Measurements from ENCODE around the gene APOL2. TPM values are rescaled to one million over a fixed set of nuclear protein-coding genes. Genes with fewer than 3 reads are reported as not detected.
"Not testable (repeated sequence)": the region's sequence is repeated elsewhere in the genome, so short reads cannot be mapped to it uniquely, and the experiment has no call there.

APOL2 gene
- total RNA-seq, 1 donor from 2014 or later, result 44.4 TPM

DNA sequence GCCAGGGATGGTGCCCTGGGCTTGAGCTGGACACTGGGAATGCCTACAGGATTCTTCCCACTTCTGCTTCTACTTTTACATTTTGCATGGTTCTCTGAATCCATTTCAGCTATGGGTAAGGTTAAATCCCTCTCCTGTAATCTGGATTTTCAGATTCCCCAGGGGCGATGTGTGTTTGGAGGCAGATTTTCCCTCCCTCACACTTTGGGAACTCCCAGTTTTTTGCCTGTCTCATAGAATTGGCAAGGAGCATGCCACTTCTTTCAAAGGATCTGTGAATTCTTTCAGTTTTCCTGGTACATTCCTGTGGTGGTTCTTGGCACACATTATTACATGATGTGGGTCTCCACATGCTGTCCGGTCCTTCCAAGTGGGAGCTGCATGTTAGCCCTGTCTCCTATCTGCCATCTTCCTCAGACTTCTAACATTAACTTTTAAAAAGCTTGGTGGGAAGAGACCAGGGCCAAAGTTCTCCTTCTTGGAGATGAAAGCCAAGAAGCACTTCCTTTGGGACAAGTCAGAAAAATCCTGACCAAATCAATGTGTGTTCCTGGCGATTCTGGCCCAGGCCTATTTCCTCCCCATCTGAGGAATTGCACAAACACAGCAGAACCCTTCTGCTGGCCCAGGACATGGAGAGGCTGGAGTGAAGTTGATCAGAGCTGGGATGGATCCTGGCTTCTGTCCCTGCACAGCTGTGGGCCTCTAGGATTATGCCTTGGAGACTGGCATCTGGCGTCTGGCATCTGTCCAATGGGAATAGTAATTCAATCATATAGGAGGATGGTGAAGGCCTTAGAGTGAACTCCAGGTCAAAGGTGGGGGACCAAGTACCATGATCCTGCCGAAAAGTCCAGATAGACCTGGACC is 5.4 kb upstream of the APOL2 start:
- no peak for ATAC-seq
- DNase-seq (ENCODE audit: low spot score), result peak; percentile 44

DNA sequence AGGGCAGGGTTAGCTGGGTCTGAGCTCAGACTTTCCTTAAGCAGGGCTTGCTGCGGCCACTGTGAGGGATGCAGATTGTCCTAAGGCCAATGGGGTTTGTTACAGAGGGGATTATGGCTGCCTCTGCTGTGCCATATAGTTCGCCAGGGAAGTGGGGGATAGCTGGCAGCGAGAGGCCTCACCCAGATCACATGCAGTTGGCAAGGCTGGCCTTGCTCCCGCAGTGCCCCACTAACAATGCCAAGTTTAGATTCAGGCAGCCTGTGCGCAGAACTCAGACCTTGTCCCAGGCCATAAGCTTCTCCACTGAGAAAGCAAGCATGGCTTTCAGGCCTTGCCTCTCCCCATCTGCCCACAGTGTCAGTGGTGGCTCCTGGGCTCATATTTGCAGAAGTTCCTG is 4.7 kb upstream of the APOL2 start:
- ATAC-seq (no peak), DNase-seq (ENCODE audit: low spot score) (peak; percentile 41)

DNA sequence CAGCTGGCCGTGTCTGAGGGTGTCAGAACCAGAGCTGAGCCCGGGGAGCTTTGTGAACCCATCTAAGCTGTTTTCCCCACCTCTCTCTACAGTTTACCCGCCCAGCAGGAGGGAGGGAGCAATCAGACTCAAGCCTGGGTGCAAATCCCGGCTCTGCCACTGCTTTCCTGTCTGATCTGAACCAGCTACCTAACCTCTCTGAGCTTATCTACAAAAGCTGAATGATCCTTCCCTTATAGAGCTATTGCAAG is 252 bp downstream of the APOL2 start:
- ATAC-seq, result peak; percentile 19

DNA sequence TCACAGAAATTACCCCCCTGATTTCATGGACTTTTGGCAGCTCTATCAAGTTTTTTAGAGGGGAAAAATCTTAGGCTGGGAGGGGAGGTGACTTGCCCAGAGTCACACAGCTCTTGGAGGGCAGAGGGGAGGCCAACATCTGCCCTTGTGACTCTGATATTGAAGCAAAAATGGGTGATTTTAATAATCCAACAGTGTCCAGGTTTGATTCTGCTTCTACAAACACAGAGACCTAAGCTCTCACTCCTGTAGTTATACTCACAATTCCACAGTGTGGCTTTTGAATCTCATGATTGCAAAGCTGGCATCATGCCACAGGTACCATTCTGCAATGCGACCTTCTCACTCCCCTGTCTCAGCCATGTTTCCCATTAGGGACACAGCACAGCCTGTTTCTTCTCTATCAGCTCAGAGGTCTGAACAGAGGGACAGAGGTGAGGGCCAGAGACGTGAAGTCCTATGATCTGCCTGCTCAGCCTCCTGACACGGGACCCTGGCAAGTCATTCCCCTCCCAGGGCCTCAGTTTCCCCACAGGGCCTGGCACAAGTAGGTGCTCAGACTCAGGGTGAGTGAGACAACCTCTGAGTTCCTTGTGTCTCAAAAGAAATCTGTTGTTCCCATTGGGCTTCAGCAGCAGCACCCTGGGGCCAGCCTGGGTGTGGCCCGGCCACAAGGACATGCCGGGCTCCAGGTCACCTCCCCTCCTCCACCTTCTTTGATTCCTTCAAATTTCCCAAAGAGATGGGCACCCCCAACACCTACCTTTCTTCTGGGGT is 766 bp downstream of the APOL2 start:
- ATAC-seq (peak; percentile 49), DNase-seq (ENCODE audit: low spot score) (no peak)

More for the DNA sequence above, 252 bp downstream of the APOL2 start:
- DNase-seq (ENCODE audit: low spot score), result no peak

GRCh38 chr22:36237462-36238372 is 1.6 kb downstream of the APOL2 start:
- ATAC-seq (peak; percentile 72), DNase-seq (ENCODE audit: low spot score) (peak; percentile 76)

- DNase-seq (ENCODE audit: low spot score), result no peak
- ATAC-seq, result no peak
These were observed 2.7 kb downstream of the APOL2 start for GRCh38 chr22:36236388-36237319.

GRCh38 chr22:36235585-36235984 is 3.7 kb downstream of the APOL2 start:
- DNase-seq (ENCODE audit: low spot score), result no peak
- no peak for ATAC-seq

GRCh38 chr22:36234919-36235318 is 4.4 kb downstream of the APOL2 start:
- no peak for ATAC-seq
- DNase-seq (ENCODE audit: low spot score), result no peak

DNA sequence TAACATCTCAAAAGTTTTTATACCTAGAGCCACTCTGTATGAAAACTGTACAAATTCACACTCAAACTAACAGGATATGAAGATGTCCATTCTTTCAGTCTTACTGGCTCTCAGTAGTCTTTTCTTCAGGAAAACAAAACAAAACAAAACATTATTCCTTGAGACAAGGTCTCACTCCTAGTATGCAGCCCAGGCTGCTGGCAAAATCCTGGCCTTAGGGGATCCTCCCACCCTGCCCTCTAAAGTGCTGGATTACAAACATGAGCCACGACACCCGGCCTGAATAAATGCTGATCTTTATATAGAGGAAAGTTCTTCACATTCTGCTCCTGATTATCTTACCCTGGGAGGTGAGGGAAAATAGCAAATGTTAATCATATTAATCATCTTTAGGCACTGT is 5.1 kb downstream of the APOL2 start:
- no peak for DNase-seq (ENCODE audit: low spot score)
- ATAC-seq, result no peak

DNA sequence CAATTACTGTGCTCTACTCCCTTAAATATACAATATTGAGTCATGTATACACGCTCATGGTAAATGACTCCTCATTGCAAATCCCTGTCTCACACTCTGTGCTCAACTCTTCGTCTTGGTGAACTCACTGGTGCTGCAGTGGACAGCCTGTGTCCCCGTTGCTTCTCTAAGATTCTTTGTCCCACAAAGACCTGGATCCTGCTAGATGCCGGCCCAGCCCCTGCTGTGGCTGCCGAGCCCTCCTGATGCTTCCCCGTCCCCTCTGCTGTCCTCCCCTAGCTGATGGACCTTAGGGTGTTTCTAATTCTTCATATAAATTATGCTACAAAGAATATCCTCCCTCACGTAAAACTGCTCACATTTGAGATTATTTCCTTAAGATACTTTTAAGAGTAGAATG is 5.5 kb downstream of the APOL2 start:
- ATAC-seq (no peak), DNase-seq (ENCODE audit: low spot score) (no peak)

DNA sequence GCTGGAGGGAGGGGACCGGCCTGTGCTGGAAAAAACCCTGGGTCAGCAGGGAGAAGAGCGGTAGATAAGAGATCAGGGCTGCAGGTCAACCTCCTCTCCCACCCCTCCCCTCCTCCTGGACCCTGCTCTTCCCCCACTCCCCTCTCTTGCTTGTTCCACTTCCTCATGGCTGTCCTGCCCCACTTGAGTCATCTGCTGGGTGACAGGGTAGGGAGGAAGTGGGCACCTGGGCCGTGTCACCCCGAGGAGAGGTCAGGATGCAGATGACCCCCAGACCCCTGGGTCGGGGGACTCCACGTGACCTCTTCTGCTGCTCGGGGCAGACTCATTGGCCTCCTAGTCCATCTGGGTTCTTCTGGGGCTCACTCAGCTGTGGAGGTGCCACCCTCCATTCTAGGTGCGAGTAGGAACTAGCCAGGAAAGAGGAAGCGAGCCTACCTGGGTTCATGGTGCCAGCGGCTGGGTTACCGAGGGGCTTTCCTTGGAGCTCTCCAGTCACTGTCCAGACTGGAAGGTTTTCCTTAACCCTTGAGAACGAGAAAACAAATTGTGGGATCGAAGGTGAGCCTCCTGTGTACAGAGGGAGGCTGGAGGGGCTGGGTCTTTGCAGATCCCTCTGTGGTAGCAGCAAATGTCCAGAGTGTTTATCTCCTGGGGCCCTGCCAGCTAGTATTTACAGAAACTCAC is 6.5 kb downstream of the APOL2 start:
- ATAC-seq, result no peak
- DNase-seq (ENCODE audit: low spot score), result no peak

- DNase-seq (ENCODE audit: low spot score); ATAC-seq: not testable (repeated sequence)
These were observed 8.3 kb downstream of the APOL2 start for GRCh38 chr22:36231051-36231450.

DNA sequence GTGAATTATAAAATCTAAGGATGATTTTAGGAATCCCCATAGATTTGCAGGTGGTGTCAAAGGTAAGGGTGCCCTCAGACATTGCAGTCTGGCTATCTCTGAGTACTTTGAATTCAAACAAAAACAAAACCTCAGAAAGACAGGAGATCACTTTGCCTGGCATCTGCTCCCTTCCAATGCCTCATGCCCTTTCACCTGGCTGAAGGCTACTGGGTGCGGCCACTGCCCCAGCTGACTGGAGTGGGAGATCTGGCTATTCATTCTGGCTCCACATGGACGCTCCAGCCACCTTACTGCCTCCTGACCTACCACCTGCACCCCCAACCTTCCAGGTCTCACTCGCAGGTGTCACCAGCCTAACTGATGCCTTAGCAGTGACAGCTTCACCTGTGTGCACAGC is 9.7 kb downstream of the APOL2 start:
- ATAC-seq, result peak; percentile 70
- DNase-seq (ENCODE audit: low spot score), result not testable (repeated sequence)

DNA sequence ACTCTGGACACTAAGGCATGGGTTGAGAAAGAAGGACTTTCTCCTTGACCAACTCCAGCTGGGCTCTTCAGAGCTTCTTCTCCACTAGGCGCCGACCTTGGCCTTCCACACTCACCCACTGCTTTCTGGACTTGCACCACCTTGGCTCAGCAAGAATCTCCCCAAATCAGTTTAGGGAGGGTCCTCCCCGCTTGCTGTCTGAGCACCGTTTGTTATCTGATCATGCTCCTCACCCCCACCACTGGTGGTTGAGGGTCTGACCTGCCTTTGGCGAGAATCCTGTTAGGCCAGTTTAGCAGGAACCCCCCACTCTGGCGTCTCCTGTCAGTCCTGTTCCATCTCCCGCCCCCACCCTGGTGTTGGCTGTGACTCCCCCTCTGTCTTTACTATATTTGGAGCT is 10.4 kb downstream of the APOL2 start:
- DNase-seq (ENCODE audit: low spot score), result no peak
- ATAC-seq, result no peak

- not testable (repeated sequence) for ATAC-seq; DNase-seq (ENCODE audit: low spot score)
These were observed 11.0 kb downstream of the APOL2 start for GRCh38 chr22:36228369-36228768.

DNA sequence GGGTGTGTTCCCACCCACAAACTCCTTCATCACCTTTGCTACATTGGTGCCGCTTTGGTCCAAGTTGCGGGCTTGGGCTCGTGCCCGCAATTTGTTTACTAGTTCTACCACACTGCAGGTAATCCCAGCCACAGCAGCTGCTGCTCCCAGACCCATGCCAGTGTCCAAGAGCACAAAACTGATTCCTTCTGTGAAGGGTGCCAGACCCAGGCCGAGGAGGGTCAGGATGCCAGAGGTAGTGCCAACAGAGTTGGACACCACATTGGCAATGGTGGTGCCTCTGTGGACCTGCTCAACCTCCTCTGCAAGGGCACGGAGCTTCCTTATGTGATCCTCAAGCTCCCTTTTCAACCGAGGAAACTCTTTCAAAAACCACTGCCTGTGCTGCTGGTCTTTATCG is 11.5 kb downstream of the APOL2 start:
- DNase-seq (ENCODE audit: low spot score), result no peak
- peak; percentile 5 for ATAC-seq

DNA sequence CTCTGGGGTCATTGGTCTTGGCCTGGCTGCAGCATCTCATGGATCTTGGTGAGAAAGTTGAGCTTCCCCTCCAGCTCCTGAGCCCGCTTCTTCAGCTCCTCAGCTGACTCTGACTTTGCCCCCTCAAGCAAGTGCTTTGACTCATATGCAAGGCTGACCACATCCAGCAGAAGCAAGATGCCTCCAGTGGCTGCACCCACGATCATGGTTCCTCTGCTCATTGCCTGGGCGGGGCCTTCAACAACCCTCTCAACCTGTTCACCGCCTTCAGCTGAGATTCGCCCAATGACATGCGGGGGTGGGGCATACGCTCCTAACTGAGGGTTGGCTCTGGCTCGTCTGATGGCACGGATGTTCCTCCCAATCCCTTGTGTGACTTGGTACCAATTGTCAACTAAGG is 11.9 kb downstream of the APOL2 start:
- ATAC-seq, result no peak
- no peak for DNase-seq (ENCODE audit: low spot score)

GRCh38 chr22:36226189-36226588 is 13.1 kb downstream of the APOL2 start:
- no peak for DNase-seq (ENCODE audit: low spot score)
- no peak for ATAC-seq

DNA sequence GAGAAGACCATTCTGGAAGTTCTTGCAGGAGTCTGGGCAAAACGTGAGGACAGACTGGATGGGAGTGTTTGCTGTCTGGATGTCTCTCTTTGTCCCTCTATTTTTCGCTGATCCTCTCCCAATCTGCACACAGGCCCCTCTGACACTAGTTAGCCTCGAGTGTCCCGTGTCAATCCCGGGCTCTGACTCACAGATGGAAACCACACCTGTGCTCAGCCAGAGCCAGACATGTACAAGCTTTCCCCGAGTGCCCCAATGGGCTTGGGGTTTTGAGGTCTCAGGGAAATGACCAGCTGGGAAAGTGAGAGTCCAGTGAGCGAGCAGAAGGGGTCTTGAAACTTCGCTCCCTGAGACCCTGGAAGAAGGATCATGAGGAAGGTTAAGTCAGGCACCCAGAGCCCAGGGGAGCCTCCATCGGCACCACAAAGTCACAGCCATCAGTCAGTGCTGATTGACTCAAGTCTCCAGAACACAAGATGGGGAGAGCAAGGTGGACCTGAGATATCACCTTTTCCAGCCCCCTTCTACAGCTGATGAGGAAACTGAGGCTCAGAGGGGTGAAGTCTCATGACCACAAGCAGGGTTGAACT is 13.9 kb downstream of the APOL2 start:
- no peak for DNase-seq (ENCODE audit: low spot score)
- ATAC-seq, result no peak

All from left lobe of liver (tissue), 2 donors.